Measurements from ENCODE around the gene P2RY6. TPM values are rescaled to one million over a fixed set of nuclear protein-coding genes. Genes with fewer than 3 reads are reported as not detected.

Gene P2RY6
- polyA plus RNA-seq, 1 donor (not counting 4 experiments of a cell fraction or from before 2014, with no cell fraction given): 0.04 TPM

DNA sequence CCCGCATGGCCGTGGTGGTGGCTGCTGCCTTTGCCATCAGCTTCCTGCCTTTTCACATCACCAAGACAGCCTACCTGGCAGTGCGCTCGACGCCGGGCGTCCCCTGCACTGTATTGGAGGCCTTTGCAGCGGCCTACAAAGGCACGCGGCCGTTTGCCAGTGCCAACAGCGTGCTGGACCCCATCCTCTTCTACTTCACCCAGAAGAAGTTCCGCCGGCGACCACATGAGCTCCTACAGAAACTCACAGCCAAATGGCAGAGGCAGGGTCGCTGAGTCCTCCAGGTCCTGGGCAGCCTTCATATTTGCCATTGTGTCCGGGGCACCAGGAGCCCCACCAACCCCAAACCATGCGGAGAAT is 25.1 kb downstream of the P2RY6 start:
- no peak for DNase-seq (ENCODE audit: low read depth, low spot score)
- Histone ChIP-seq H4K20me1 (ENCODE audit: control insufficient read depth, extremely low read depth, insufficient read depth, low read length) (no peaks in the 10 kb centered on the region), H3K36me3 (ENCODE audit: control insufficient read depth in 2 of 2, extremely low read depth in 1 of 2, insufficient read depth in 2 of 2, low read length in 2 of 2) (no peaks in the 10 kb centered on the region), H3K79me2 (ENCODE audit: control insufficient read depth, insufficient read depth, low read length) (no peaks in the 10 kb centered on the region), H3K9me3 (ENCODE audit: control insufficient read depth, low read depth, low read length) (no peaks in the 10 kb centered on the region), H3K27me3 (ENCODE audit: control insufficient read depth, extremely low read depth, insufficient read depth, low read length) (peaks cover 10% of the 10 kb centered on the region), H3K4me3 (ENCODE audit: control insufficient read depth in 2 of 3, extremely low read depth in 1 of 3, insufficient read depth in 2 of 3, low read depth in 1 of 3, low read length in 3 of 3) (no peak overlapping the region), H3K9me1 (ENCODE audit: control insufficient read depth, extremely low read depth, insufficient read depth, low read length) (no peaks in the 10 kb centered on the region), H3K9ac (ENCODE audit: control insufficient read depth, extremely low read depth, insufficient read depth, low read length) (no peak overlapping the region), H3K27ac (ENCODE audit: control insufficient read depth, insufficient read depth, low read length) (no peak overlapping the region), H2AFZ (ENCODE audit: control insufficient read depth, low read length) (no peak overlapping the region), H3K4me1 (ENCODE audit: control insufficient read depth, extremely low read depth, insufficient read depth, low read length) (no peaks in the 10 kb centered on the region), H3K4me2 (ENCODE audit: control insufficient read depth, extremely low read depth, insufficient read depth, low read depth, low read length) (no peak overlapping the region)
- dilution Hi-C loops (cut with MboI; ENCODE audit: extremely low pct_ligation_motif_present, low sequenced_read_pairs): no loop called here
- no peak for FAIRE-seq
- TF ChIP-seq, protein P1, sequence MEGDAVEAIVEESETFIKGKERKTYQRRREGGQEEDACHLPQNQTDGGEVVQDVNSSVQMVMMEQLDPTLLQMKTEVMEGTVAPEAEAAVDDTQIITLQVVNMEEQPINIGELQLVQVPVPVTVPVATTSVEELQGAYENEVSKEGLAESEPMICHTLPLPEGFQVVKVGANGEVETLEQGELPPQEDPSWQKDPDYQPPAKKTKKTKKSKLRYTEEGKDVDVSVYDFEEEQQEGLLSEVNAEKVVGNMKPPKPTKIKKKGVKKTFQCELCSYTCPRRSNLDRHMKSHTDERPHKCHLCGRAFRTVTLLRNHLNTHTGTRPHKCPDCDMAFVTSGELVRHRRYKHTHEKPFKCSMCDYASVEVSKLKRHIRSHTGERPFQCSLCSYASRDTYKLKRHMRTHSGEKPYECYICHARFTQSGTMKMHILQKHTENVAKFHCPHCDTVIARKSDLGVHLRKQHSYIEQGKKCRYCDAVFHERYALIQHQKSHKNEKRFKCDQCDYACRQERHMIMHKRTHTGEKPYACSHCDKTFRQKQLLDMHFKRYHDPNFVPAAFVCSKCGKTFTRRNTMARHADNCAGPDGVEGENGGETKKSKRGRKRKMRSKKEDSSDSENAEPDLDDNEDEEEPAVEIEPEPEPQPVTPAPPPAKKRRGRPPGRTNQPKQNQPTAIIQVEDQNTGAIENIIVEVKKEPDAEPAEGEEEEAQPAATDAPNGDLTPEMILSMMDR (optimal IDR thresholded peaks at IDR 0.05 in 1 of 3, IDR thresholded peaks at IDR 0.05 in 1 of 3, conservative IDR thresholded peaks at IDR 0.05 in 1 of 3; ENCODE audit: extremely low read depth in 1 of 3, insufficient read depth in 2 of 3, low read length in 3 of 3): no peak
- no peak for TF ChIP-seq EZH2 (IDR thresholded peaks at IDR 0.05; ENCODE audit: low read length)

DNA sequence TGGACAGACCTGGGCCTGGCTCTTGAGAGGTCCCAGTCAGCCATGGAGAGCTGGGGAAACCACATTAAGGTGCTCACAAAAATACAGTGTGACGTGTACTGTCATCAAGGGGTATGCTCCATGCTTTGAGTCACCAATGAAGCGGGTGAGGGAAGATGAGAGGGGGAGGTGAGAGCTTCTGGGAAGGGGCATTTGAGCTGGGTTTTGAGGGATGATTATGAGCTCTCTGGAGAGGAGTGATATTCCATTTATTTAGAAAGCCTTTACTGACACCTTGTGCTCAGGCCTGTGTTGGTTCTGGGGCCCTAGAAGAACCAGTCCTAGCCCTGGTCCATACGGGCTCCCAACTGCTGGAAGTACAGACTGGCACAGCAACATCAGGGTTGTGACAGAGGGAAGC is 25.6 kb downstream of the P2RY6 start:
- dilution Hi-C loops (cut with MboI; ENCODE audit: extremely low pct_ligation_motif_present, low sequenced_read_pairs): no loop called here
- DNase-seq (ENCODE audit: low read depth, low spot score) (no peak), FAIRE-seq (no peak)
- Histone ChIP-seq H3K9ac (ENCODE audit: control insufficient read depth, extremely low read depth, insufficient read depth, low read length) (no peak overlapping the region), H3K4me2 (ENCODE audit: control insufficient read depth, extremely low read depth, insufficient read depth, low read depth, low read length) (no peak overlapping the region), H3K36me3 (ENCODE audit: control insufficient read depth in 2 of 2, extremely low read depth in 1 of 2, insufficient read depth in 2 of 2, low read length in 2 of 2) (no peaks in the 10 kb centered on the region), H3K4me1 (ENCODE audit: control insufficient read depth, extremely low read depth, insufficient read depth, low read length) (no peaks in the 10 kb centered on the region), H3K9me3 (ENCODE audit: control insufficient read depth, low read depth, low read length) (no peaks in the 10 kb centered on the region), H3K27ac (ENCODE audit: control insufficient read depth, insufficient read depth, low read length) (no peak overlapping the region), H3K27me3 (ENCODE audit: control insufficient read depth, extremely low read depth, insufficient read depth, low read length) (peaks cover 10% of the 10 kb centered on the region), H4K20me1 (ENCODE audit: control insufficient read depth, extremely low read depth, insufficient read depth, low read length) (no peaks in the 10 kb centered on the region), H3K79me2 (ENCODE audit: control insufficient read depth, insufficient read depth, low read length) (no peaks in the 10 kb centered on the region), H3K9me1 (ENCODE audit: control insufficient read depth, extremely low read depth, insufficient read depth, low read length) (no peaks in the 10 kb centered on the region), H3K4me3 (ENCODE audit: control insufficient read depth in 2 of 3, extremely low read depth in 1 of 3, insufficient read depth in 2 of 3, low read depth in 1 of 3, low read length in 3 of 3) (no peak overlapping the region), H2AFZ (ENCODE audit: control insufficient read depth, low read length) (no peak overlapping the region)
- TF ChIP-seq, protein P1 (optimal IDR thresholded peaks at IDR 0.05 in 1 of 3, IDR thresholded peaks at IDR 0.05 in 1 of 3, conservative IDR thresholded peaks at IDR 0.05 in 1 of 3; ENCODE audit: extremely low read depth in 1 of 3, insufficient read depth in 2 of 3, low read length in 3 of 3): no peak
- TF ChIP-seq EZH2 (IDR thresholded peaks at IDR 0.05; ENCODE audit: low read length): no peak

Measured in keratinocyte (primary cell).